ENCODE measurements around the gene DNAAF5.

Gene DNAAF5

GRCh38 chr7:770741-771166 lies 44.3 kb downstream of the DNAAF5 start:
- no peak for DNase-seq

DNA sequence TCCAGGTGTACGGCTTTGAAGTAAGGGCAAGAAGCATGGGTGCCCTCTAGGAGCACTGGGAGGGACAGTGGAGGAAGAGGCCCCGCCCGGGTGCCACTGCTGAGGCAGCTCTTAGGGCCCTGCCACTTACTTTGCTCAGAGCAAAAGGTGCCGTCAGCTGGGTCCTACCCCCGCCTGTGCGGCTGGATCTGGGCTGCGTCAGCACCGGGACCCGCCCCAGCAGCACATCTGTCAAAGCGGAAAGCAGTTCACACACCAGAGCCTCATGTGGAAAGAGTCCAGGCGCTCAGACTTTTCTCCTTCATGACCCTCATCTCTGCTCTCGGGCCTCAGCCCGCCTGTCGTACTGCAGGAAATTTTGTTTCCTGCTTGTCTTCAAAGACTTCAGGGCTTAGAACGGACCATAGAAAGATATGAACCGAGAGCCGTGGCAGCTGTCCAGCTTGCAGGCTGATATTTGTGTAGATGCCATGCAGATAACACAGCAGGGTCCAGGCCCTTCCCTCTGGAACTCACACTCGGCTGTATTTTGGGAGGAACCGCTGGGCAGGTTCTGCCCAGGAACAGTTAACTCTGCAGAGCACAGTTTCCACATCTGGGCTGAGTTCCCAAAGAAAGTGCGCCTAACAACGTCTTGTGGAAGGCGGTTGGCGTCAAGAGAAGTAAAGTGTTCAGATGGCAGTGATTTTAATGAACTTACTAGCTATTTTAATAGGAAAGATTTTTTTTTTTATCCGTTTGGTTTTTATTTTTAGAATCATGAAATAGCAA lies 44.9 kb downstream of the DNAAF5 start:
- no peak for DNase-seq

- DNase-seq, result no peak
Measured at GRCh38 chr7:772005-772294, 45.5 kb downstream of the DNAAF5 start.

DNA sequence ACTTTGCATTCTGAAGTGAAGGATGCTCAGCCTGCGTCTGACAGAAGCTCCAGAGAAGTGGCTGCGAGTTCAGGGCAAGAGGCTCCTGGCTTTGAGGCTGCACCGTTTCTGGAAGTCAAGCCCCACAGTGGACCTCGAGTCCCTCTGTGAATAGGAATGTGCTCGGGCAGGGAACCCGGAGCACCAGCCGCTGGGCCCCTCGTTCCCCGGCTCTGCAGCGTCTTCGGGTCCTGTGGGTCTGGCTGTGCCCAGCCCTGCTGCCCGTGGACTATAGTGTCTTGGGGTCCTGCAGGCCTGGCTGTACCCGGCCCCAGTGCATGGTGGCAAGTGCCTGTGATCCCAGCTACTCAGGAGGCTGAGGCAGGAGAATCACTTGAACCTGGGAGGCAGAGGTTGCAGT lies 45.9 kb downstream of the DNAAF5 start:
- DNase-seq, result no peak

DNA sequence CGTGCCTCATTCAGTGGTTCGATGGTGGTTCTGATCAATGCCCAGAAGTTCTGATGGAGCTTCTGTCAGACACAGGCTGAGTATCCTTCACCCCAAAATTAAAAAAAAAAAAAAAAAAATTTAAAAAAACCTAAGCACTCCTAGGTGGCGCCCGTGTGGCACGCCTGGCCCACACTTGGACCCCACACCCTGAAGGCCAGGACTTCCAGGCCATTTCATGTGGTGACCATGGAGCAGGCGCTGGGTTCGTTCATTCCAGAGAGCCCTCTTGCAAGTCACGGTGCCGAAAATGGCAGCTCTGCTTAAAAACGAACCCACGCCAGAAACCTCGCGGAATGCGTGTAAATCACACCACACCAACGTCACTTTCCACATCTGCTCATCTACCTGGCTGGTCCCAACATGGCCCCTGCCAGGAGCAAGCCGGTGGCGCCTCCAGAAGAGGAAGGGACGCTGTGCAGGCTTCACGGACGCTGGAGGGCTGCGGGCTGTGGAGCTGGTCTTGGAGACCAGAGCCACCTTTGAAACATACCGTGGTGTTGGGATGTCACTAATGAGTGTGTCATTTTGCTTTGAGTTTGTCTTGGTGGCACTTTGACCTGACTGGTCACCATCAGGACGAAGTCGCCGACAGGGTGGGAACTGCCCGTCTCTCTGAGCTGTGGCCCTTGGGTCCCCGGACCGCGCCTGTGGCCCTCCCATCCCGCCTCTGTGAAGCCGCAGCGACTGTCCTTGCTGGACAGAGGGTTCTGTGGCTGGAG lies 46.5 kb downstream of the DNAAF5 start:
- no peak for DNase-seq

DNA sequence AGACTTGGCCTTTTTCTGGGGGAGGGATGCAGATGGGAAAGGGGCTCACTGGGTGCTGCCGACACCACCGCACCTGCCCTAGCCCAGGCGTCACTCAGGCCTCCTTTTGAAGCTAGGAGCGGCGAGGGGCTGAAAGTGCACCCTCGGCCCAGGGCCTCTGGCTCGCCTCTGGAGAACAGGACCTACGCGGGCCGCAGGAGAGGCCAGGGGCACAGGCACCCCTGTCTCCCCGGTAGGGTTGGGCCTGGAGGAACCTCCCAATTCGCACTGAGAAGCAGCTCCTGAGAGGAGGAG lies 47.1 kb downstream of the DNAAF5 start:
- no peak for DNase-seq

DNA sequence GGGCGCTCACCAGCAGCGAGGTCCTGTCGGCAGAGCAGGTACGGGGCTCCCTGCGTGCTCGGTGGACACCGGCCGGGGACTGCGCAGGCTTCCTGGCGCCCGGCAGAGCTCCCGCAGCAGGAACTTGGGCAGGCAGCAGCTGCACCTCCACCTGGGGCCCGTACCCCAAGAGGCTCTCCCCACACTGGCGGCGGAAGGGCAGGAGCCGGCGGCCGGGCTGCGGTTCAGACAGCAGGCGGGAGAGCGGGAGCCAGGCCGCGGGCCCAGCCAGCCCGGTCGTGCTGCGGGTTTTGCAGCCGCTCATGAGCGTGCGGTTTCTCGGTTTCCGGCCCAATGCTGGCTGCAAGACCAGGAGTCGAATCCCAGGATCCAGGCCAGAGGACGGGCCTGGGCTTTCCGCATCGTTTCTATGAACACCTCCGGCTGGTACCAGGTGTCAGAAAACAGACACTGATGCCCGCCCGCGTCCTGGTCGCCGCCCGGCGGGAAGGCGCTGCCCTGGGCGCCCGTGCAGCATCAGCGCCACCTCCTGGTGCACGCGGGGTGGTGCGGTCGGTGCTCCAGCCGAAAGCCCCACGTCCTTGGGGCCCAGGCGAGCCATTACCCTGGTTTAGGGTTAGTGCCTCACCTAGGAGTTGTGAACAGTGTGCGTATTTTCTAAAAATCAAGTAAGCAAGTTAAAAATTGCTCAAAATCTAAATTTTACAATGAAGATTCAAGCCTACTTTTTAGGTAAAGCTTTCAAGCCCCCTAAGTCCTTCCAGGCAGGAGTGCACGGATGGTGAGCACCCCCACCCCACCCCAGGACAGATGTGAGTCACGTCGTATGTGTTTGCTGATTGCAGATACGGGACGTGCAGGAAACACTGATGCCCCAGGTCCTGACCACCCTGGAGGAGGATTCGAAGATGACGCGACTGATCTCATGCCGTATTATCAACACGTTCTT lies 47.9 kb downstream of the DNAAF5 start:
- DNase-seq, result no peak

DNA sequence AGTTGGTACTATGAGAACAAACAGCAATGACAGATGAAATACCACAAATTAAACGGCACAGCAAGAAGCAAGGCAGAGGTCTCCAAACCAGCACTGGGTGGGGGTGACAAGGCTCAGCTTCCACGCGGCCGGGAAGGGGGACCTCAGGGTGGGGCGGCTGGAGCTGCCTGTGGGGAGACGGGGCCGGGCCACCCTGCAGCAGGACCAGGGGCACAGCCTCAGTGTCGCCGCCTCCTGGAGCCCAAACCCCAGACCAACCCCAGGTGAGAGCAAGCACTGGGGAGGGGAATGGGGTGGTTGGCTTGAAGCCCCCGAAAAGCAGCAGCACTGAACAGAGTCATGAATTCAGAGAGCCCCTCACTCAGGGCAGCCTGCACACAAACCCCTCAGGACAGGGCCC lies 49.9 kb downstream of the DNAAF5 start:
- no peak for DNase-seq

DNA sequence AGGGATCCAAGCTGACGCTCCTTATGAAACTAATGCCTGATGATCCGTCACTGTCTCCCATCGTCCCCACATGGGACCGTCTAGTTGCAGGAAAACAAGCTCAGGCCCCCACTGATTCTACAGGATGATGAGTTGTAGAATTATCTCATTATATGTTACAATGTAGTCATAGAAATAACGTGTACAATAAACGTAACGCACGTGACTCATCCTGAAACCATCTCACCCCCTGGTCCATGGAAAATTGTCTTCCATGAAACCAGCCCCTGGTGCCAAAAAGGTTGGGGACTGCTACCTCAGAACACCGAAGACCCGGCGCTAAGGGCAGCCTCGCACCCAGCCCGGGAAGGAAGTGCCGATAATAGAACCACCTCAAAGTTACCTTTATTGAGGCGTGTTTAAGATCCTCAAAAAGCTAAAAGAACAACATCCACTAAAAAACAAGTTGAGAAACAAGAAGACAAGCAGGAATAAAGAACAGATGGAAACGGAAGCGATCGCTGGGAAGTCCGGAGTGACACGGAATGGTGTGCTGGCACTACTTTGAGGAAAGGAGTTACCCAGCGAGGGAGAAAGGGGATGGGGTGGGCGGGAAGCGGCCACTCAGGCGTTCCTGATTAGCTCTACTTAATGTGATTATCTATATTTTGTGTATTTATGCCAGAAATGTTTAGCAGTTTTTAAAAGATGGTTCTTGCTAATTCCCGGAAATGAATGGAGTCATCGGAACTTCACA lies 50.7 kb downstream of the DNAAF5 start:
- no peak for DNase-seq

- no peak for DNase-seq
Measured at GRCh38 chr7:777728-778078, 51.2 kb downstream of the DNAAF5 start.

GRCh38 chr7:778271-778967 lies 51.9 kb downstream of the DNAAF5 start:
- DNase-seq, result no peak

DNA sequence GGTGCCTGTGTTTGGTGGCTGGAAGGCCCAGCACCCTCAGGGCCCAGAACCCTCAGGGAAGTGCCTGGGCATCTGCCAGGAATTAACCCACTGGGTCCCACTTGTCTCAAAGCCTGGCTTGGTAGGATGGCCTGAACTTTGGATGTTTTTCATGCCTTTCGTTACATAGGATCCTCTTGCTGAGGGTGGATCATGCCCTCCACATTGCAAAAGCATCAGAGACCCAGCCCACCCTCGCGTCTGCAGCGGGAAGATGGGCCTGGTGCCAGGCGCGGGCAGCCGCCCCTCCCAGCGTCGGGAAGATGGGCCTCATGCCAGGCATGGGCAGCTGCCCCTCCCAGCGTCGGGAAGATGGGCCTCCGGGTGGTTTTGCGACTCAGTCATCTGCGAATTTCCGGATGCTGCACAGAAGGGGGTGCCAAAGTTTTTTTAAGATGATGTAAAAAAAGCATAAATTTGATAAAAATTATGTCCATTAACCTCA lies 52.5 kb downstream of the DNAAF5 start:
- DNase-seq, result no peak

GRCh38 chr7:779480-779879 lies 53.0 kb downstream of the DNAAF5 start:
- no peak for DNase-seq

DNA sequence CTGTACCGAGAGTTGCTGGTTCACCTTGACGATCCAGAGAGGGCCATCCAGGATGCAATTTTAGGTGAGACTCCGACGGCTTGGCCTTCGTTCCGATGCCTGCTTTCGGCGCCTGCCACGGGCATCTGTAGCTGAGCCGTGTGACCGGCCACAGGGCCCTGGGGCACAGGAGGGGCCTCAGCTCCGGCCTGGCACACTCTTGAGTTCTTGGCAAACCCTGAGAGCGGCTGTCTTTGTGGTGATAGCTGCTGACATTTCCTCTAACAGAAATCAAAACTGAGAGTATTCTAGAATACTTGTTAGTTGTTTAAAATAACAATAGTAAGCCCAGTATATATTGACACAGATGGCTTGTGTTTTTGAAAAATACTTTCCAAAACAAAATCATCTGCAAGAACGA lies 53.6 kb downstream of the DNAAF5 start:
- no peak for DNase-seq

DNA sequence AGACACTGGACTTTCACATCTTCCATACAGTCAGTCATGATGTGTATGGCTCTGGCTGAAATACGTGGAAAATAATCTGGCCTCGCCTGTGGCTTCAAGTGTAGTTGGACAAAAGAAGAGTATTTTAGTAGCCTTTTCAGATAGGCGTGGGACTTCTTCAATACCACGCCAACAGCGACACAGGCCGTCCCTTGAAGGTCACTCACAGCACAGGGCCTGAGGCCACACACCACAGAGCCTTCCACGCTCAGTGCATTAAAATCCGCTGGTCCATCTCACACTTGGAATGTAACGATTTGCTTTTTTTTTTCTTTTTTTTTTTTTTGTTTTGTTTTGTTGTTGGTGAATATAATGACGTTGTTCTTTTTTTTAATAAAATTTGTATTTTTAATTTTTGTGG lies 54.0 kb downstream of the DNAAF5 start:
- no peak for DNase-seq

DNA sequence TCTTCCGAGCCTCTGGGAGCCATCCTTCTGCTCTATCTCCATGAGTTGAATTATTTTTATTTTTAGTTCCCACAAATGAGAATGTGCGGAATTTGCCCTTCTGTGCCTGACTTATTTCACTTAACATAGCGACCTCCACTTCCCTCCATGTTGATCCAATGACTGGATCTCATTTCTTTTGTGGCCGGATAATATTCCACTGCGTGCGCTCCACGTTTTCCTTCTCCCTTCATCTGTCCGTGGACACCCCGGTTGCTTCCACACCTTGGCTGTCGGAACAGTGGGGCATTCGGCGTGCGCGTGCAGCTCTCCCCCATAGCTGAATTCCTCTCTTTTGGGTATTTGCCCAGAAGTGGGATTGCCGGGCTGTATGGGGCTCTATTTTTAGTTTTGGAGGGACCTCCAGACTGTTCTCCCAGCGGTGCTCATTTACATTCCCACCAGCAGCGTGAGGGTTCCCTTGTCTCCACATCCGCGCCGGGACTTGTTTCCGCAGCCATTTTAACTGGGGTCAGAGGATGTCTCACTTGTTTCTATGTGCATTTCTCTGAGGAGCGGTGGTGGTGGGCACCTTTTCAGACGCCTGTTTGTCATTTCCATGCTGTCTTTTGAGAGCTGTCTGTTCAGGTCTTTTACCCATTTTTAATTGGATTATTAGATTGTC lies 54.8 kb downstream of the DNAAF5 start:
- no peak for DNase-seq

DNA sequence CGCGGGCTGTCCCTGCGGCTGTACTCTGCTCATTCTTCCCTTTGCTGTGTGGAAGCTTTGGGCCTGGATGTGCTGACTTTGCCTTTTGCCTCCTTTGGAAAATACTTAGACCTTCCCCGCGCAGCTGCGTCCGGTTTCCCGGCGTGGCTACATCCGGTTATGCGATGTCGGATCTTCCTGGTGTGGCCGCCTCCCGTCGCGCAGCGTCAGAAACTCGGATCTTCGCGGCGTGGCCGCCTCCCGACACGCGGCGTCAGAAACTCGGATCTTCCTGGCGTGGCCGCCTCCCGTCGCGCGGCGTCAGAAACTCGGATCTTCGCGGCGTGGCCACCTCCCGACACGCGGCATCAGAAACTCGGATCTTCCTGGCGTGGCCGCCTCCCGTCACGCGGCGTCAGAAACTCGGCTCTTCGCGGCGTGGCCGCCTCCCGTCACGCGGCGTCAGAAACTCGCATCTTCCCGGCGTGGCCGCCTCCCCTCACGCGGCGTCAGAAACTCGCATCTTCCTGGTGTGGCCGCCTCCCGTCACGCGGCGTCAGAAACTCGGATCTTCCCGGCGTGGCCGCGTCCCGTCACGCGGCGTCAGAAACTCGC lies 55.5 kb downstream of the DNAAF5 start:
- no peak for DNase-seq

GRCh38 chr7:782718-783449 lies 56.4 kb downstream of the DNAAF5 start:
- DNase-seq, result no peak

GRCh38 chr7:783556-784490 lies 57.3 kb downstream of the DNAAF5 start:
- no peak for DNase-seq

- DNase-seq, result no peak
Measured at GRCh38 chr7:784971-785370, 58.5 kb downstream of the DNAAF5 start.

Measured in SHP77 treated with DMSO at 0.1 percent for 48 hours (cell line).